NB4 (cell line): ENCODE data around the gene CD8B.
"Not testable (repeated sequence)": the region's sequence is repeated elsewhere in the genome, so short reads cannot be mapped to it uniquely, and the experiment has no call there.

Experiments used
- CTCF ChIP-seq: IDR thresholded peaks from one replicate; pipeline ENCODE4 v1.5.1; 2012; ENCODE audit warnings: low read depth, low read length
- MYC ChIP-seq: IDR thresholded peaks from 2 replicates; pipeline ENCODE4 v1.6.1; 2011; ENCODE audit warnings: low read depth, low read length
- POLR2A ChIP-seq: IDR thresholded peaks from 2 replicates; pipeline ENCODE4 v1.6.1; 2011; ENCODE audit warnings: mild to moderate bottlenecking; ENCODE audit not compliant: insufficient read length; ENCODE audit errors: extremely low read depth

- TF ChIP-seq CTCF, MYC, POLR2A: not testable (repeated sequence)
Observed at GRCh38 chr2:86868895-86869468, 7.3 kb upstream of the CD8B start.
